HG03196 (cell line): ENCODE measurements around the gene DNASE1L2.

Experiments used
- ATAC-seq: cut with Tn5 transposase; IDR thresholded peaks from one replicate; pipeline ENCODE4 v1.9.1; 2021; ENCODE audit not compliant: unreplicated experiment

Gene DNASE1L2

GRCh38 chr16:2223221-2223941 is 12.9 kb upstream of the DNASE1L2 start, which contains the start of gene E4F1:
TSS of gene E4F1 (plus strand) at chr16:2223591. CDS start at chr16:2223614, 23 bp downstream.
- peak; percentile 92 for ATAC-seq

- peak; percentile 7 for ATAC-seq
These were observed 12.2 kb upstream of the DNASE1L2 start for GRCh38 chr16:2223942-2224486.

GRCh38 chr16:2226245-2226793 is 9.9 kb upstream of the DNASE1L2 start:
- ATAC-seq = no peak

- ATAC-seq = no peak
These were observed 9.3 kb upstream of the DNASE1L2 start for GRCh38 chr16:2226918-2227317.

DNA sequence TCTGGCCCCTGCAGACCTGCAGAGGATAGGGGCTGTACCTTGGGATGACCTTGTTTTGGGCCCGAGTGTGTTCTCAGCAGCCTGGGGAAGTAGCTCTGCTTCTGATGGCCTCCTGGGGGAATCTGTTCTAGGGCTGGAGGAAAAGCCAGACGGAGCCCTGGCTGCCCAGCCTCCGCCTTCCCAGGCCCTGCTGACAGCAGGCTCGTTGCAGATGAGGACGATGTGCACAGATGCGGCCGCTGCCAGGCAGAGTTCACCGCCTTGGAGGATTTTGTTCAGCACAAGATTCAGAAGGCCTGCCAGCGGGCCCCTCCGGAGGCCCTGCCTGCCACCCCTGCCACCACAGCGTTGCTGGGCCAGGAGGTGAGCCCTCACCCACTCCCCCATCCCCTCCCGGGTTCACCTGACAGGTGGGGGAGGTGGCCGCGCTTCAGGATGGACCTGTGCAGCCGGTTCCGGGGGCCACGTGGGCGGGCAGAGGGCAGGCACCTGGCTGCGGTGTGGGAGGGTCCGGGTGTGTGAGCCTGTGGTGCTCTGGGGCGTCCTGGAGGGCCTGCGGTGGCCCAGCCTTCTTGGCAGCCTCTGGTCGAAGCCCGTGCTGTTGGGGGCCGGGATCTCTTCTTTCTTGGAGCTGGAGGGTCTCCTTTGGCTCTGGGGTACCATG is 8.0 kb upstream of the DNASE1L2 start:
- no peak for ATAC-seq

DNA sequence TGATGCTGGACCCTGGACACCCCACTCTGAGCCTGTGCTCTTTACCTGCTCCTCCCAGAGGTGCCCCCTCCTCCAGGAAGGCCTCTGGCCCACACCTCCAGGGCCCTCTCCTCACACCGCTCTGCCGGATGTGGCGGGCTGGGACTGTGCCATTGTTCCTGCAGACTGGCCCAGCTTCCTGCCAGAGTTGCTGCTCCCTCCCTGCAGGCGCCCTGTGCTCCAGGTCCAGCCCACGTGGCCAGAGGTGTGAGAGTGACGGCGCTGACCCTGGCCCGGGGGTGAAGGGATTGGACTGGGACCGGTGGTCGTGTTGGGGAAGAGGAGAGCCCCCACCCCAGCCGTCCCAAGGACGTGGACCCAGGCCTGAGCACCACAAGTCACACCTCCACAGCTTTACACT is 7.2 kb upstream of the DNASE1L2 start:
- ATAC-seq = no peak

- ATAC-seq = no peak
These were observed 6.5 kb upstream of the DNASE1L2 start for GRCh38 chr16:2229632-2230250.

GRCh38 chr16:2230376-2230775 is 5.9 kb upstream of the DNASE1L2 start:
- no peak for ATAC-seq

- no peak for ATAC-seq
These were observed 5.0 kb upstream of the DNASE1L2 start for GRCh38 chr16:2231016-2231931.

GRCh38 chr16:2232094-2232990 is 3.9 kb upstream of the DNASE1L2 start:
- ATAC-seq = no peak

GRCh38 chr16:2233046-2233775 is 3.0 kb upstream of the DNASE1L2 start:
- no peak for ATAC-seq

DNA sequence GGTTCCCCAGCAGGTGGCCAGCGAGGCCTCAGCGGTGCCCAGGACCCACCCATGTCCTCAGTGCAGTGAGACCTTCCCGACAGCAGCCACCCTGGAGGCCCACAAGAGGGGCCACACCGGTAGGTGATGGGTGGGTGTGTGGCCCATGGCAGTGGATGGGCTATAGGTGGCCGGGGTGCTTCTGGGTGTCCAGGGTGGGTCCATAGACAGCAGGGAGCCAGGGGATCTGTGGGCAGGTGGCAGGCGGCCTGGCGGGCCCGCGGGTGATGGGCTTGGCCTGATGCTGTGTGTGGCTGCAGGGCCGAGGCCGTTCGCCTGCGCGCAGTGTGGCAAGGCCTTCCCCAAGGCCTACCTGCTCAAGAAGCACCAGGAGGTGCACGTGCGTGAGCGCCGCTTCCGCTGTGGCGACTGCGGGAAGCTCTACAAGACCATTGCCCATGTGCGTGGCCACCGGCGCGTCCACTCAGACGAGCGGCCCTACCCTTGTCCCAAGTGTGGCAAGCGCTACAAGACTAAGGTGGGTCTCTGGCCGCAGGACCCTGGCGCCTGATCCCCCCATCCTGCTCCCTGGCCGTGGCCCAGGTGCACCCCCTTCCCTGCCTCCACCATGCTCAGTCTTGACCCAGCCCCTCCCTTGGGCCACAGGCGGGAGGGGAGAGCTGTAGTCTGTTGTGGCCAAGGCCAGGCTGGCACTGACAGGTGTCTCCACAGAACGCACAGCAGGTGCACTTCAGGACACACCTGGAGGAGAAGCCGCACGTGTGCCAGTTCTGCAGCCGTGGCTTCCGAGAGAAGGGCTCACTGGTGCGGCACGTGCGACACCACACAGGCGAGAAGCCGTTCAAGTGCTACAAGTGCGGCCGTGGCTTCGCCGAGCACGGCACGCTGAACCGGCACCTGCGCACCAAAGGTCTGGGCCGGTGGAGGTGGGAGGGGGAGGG is 2.1 kb upstream of the DNASE1L2 start:
- no peak for ATAC-seq

DNA sequence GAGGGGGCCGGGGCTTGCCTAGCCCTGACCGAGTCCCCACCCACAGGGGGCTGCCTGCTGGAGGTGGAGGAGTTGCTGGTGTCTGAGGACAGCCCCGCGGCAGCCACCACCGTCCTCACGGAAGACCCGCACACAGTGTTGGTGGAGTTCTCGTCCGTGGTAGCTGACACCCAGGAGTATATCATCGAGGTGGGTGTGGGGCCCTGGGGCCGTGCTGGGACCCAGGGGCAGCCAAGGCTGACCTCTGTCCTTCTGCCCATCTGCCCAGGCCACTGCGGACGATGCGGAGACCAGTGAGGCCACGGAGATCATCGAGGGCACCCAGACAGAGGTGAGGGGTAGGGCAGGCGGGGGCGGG is 1.5 kb upstream of the DNASE1L2 start:
- ATAC-seq = no peak

DNA sequence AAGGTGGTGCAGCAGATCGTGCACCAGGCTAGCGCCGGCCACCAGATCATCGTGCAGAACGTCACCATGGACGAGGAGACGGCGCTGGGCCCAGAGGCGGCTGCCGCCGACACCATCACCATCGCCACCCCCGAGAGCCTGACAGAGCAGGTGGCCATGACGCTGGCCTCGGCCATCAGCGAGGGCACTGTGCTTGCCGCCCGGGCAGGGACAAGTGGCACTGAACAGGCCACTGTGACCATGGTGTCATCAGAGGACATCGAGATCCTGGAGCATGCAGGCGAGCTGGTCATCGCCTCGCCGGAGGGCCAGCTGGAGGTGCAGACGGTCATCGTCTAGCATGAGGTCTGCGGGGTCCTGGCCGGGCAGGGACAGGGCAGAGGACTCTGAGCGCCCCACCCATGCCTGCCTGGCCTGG is 1.0 kb upstream of the DNASE1L2 start:
- ATAC-seq = no peak

GRCh38 chr16:2235695-2236336 is 428 bp upstream of the DNASE1L2 start:
- ATAC-seq = no peak

DNA sequence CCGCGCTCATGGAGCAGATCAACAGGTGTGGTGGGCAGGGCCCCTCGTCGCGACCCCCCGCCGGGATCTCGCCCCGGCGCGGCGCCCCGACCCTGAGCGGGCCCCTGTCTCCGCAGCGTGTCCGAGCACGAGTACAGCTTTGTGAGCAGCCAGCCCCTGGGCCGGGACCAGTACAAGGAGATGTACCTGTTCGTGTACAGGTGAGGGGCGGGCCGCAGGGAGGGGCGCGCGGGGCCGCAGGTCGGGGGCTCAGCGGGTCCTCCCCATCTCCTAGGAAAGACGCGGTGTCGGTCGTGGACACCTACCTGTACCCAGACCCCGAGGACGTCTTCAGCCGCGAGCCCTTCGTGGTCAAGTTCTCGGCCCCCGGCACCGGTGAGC is 848 bp downstream of the DNASE1L2 start:
- no peak for ATAC-seq

GRCh38 chr16:2237493-2238149 is 1.4 kb downstream of the DNASE1L2 start:
- ATAC-seq = no peak
